Right lung (tissue), 5 donors: ENCODE measurements around the gene ADD3. TPM values are rescaled to one million over a fixed set of nuclear protein-coding genes. Genes with fewer than 3 reads are reported as not detected.
"Not testable (repeated sequence)": the region's sequence is repeated elsewhere in the genome, so short reads cannot be mapped to it uniquely, and the experiment has no call there.

Source experiments
- DNase-seq, 2 donors: peaks; one replicate each; pipeline ENCODE4 v3.0.0-alpha.2; 2013
- polyA plus RNA-seq, 5 donors: library from polyadenylated mRNA; unstranded; fragments of 120-200 nt; gene quantifications; one replicate each; pipeline versions ENCODE4 v1.2.1 to v1.2.3, GENCODE V29; 2013; ENCODE audit warnings: inconsistent platforms in 1 of 5, low replicate concordance in 1 of 5; ENCODE audit not compliant: insufficient read length in 5 of 5, insufficient read depth in 1 of 5

ADD3 gene
- polyA plus RNA-seq, 5 donors, result 202 to 398 (median 349) TPM

DNA sequence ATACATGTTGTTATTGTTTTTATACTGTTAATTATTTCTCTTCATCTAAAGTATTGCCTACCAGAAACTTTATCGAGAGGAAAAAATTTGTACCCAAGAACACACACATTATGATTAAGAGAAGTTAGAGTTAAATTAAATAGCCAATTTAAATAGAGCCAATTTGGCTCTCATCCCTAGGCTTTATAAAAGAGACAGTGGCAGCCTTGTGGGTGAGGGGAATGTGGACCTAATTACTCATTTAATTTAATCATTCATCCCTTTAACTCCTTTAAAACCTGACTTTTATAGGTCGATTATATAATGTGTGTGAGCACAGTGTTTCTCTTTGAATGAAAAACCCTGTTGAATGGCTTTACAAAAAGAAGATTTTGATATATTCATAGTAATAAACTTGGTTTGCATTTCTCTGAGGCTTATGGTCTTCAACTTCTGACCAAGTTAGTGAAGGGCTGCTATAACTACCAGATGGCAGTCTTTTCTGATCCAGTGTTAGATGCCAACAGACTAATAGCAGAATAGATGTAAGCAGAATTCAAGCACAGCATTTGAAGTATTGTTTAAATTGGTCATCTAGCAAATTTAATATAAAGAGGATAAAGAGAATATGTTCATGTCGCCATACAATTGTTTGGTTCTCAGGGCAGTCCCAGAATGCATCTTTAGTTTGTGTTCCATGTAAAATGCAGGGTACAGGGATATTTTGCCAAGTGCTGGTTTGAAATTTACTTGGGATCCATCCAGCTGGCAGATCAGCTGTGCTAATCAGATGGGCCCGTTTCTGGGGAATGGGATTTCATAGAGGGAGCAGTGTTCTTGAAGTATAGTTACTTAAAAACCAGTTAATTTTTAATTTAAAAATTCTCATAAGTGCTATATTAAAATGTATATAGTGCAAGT is 25.3 kb downstream of the ADD3 start:
- DNase-seq, result peak; percentile 54 to 64

DNA sequence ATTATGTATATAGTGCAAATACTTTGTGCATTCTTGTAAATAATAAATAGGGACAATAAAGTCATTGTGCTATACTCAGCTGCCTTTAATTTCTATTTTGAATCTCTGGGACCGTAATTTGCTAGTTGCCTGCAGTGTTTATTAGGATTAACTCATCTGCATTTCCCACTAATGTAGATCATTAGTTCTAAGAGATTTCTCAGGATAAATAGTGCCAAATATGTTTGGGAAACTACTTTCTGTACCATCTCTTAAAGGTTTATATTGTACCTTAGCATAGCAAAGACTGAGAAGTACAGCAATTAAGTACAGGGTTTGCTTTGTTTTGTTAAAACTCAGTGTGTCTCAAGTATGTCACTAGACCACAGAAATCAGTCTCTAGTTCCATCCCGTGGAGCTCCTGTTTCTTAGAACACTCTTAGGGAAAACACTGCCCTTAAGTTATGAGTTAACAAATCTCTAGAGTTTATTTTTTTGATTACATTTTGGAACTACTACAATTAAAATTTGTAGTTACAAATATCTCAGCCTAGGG is 26.0 kb downstream of the ADD3 start:
- no peak for DNase-seq

DNA sequence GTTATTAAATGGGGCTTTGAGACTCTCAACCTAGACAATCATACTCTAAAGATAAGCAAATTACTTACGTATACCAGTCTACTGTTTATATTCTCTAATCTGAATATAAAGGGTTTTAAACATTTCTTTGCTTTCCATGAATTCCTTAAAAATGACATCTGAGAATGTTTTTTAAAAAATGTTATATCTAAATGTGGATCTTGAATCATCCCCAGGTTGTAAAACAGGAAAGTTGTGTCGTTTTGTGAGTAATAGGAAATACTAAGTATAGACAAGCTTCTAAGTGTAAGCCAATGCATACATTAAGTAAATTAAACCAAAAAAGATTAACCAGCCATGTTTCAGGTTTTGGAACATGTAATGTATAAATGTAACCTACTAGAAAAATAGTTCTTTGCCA is 26.8 kb downstream of the ADD3 start:
- no peak for DNase-seq

DNA sequence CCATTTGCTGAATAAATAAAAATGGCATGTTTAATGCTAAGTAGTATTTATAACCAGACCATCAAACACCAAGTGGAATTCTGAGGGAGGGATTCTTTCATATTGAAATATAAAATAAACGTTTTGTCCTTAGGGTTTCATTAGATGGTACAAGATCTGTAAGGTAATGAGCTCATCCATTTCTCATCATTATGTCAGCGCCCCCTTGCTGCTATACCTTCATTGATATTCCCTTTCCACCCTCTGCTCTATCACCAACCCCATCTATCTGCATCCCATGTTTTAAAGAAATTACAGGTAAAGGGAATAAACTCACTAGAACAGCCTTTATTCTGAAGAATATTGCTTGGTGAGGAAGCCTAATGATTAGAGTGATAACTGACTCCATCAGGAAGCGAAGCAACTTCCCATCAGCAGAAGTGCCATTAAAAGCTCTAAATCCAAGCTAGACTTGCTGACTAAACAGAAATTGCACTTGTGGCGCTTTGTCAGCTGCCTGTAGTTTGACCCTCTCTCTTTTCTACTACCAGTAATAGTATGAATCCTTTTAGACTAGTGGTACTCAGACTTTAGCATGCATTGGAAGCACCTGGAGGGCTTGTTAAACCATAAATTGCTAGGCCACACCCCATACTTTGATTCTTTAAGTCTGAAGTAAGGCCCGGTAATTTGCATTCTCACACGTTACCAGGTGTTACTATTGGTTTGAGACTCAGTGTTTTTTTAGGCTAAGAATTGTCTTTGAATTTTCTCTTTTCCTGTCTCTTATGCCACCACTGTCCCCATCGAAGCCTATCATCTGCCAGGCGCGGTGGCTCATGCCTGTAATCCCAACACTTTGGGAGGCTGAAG is 27.5 kb downstream of the ADD3 start:
- no peak for DNase-seq

DNA sequence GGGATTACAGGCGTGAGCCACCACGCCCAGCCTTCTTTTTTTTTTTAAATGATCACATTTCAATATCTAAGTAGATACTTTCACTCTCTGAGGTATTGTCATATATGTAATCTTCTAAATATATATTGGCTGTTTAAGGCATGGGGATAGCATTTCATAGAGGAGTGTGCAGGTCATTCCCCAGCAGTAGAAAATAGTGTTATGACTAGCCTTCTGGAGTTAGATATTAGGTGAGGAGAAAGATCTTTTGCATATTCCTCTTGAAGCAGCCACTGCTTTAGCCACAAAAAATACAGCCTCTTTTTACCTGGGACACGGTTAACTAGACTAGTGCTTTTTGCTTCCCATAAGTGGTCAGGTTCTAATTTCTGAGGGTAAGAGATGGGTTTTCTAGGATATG is 28.9 kb downstream of the ADD3 start:
- DNase-seq, result no peak

DNA sequence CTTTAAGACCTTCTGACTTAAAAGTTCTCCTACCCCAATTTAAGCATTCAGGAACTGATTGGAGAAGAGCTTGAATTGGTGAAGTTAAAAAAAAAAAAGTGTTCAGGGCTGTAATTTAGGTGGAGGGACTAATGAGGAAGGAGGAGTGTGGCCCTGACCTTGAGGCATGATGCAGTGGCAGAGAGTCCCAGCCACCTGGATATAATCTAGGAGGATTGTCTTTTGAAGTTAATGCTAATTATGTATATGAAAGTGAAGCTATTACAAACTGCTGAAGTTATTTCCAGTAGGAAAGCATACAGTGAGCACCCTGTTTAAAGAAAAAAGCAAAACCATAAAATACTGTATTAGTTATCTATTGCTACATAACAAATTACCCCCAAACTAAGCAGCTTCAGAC is 31.5 kb downstream of the ADD3 start:
- DNase-seq, result no peak

DNA sequence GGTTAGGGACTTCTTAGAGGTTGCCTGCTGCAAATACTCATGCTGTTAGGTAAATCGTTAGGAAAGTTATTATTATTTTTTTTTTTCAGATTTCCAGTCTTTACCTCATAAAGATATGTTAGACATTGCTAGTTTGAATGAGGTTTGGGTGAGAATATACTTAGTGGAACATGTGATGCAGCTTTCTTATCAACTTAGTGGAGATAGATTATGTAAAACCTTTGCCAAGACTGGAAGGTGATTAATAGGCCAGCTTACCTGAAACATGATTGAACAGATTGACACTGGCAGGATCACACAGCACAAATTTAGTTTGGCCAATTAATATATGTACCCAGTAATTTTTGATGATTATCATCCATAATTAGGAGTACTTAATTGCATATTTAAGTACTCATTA is 32.3 kb downstream of the ADD3 start:
- no peak for DNase-seq

DNA sequence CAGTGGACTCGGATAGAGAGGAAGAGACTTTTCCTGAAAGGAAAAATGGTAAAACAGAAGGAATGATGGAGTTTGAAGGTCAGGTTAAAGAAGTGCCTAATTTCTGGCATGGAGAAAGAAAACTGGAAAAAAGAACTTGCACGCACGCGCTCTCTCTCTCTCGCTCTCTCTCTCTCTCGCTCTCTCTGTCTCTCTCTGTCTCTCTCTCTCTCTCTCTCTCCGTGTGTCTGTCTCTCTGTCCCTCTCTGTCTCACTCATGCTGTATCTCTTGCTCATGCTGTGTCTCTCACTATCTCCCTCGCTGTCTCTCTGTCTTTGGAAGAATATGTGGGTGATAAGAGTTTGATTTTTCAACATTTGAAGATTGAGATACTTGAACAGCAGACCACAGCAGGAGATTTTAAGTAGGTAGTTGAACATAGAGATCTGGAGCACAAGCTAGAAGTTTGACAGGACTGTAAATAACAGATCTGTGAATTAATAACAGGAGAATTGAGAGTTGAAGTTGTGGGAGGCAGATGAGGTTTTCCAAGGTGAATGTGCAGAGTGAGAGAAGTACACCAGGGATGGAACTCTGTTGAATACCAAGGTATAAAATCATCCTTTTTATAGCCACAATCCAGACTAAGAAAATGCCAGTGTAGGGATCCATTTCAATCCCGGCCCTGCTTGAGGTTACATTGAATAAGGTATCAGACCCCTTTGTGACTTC is 33.1 kb downstream of the ADD3 start:
- no peak for DNase-seq

DNA sequence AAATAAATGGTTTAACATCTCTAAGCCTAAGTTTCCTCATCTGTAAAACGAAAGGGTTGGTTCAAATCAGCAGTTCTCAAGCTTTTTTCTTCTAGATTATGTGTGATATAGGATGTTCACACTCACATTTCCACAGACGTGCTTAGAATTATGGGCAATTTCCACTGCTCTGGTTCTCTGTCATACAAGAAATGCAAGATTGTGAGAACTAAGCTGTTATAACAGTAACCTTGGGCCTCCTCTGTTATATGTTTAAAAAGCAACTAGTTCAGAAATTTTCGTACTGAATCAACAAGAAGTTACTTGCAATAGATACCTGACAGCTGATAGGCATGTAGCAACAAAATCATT is 33.7 kb downstream of the ADD3 start:
- DNase-seq, result no peak

DNA sequence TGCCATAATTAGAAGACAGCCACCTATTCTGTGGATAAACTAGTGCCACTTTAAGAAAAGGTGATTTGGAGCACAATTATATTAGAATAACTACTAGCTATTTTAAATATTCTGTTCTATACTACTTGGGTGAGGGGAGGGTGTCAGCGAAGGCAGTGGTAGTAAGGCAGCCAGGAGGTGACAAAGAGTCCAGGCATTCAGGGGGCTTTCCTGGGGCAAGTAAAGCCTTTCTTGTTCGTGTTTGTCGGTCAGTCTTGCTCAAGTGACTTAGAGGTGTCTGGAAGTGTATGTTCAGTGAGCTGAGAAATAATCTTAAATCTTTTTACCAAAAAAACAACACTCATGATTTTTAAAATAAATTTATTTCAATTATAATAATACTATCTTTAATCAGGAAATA is 34.4 kb downstream of the ADD3 start:
- DNase-seq, result no peak

DNA sequence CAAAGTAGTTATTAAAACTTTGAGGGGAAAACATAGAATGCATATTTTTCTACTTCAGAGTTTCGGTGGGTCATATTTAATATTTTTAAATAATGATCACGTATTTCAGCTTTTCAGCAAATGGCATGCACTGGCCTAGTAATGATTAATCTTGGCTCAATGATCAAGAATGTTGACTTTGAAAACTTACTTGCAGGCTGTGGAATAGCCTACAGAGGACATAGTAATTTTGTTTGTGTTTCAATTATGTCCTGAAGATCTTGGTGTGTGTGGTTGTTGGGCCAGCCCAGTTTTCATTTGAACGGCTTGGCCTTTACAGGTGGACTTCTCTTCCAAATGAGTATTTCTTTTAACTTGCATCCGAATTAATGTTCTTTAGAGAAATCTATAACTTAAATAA is 35.1 kb downstream of the ADD3 start:
- DNase-seq, result no peak

DNA sequence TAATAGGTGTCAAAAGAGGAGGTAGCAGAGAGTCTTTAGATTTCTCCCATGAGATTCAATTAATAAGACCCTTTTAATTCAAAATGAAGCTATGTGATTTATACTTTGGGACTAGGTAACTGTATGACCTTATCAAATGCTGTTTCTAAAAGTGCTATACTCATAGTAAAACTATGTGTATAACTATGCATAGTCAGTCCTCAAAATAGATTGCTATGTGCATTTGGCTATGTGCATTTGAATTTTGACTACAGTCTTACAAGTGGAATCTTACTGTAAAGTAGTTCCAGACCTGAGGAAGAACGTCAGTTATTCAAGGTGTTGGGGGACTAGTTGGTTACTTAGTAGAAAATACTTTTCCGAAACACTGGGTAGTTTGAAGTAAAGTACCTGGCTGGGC is 36.9 kb downstream of the ADD3 start:
- no peak for DNase-seq

DNA sequence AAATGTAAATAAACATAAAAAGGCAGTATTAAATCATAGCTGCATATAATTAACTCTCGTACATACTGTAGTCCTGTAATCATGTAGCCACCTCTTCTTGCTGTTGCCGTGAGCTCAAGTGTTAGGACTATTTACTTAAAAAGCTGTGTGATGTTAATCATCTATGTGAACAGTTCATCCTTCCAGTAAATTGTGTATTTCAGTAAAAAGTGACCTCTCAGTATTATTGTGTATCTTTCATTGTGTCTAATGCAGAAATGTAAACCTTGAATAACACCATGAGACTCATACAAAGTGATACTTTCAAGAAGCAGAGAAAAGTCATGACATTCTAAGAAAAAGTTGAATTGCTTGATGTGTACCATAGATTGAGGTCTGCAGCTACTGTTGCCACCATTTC is 38.0 kb downstream of the ADD3 start:
- DNase-seq, result no peak

DNA sequence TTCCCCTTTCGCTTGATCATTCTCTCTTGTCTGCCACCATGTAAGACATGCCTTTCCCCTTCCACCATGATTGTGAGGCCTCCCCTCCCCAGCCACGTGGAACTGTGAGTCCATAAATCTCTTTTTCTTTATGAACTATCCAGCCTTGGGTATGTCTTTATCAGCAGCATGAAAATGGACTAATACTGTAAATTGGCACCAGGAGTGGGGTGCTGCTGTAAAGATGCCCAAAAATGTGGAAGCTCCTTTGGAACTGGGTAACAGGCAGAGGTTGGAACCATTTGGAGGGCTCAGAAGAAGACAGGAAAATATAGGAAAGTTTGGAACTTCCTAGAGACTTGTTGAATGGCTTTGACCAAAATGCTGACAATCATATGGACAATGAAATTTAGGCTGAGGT is 40.4 kb downstream of the ADD3 start:
- not testable (repeated sequence) for DNase-seq

DNA sequence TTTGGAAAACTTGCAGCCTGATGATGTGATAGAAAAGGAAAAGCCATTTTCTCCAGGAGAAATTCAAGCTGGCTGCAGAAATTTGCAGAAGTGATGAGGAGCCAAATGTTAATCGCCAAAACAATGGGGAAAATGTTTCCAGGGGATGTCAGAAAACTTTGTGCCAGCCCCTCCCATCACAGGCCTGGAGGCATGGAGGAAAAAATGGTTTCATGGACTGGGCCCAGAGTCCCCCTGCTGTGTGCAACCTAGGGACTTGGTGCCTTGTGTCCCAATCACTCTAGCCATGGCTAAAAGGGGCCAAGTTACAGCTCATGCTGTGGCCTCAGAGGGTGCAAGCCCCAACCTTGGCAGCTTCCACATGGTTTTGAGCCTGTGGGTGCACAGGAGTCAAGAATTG is 41.0 kb downstream of the ADD3 start:
- DNase-seq, result no peak

DNA sequence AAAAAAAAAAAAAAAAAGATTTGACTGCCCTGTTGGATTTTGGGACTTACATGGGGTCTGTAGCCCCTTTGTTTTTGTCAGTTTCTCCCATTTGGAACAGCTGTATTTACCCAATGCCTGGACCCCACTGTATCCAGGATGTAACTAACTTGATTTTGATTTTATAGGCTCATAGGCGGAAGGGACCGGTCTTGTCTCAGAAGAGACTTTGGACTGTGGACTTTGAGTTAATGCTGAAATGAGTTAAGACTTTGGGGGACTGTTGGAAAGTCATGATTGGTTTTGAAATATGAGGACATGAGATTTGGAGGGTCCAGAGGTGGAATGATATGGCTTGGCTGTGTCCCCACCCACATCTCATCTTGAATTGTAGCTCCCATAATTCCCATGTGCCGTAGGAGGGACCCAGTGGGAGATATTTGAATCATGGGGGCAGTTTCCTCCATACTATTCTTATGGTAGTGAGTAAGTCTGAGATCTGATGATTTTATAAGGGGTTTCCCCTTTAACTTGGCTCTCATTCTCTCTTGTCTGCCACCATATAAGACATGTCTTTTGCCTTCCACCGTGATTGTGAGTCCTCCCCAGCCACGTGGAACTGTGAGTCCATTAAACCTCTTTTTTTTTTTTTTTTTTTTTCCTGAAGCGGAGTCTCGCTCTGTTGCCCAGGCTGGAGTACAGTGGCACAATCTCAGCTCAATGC is 42.3 kb downstream of the ADD3 start:
- not testable (repeated sequence) for DNase-seq

DNA sequence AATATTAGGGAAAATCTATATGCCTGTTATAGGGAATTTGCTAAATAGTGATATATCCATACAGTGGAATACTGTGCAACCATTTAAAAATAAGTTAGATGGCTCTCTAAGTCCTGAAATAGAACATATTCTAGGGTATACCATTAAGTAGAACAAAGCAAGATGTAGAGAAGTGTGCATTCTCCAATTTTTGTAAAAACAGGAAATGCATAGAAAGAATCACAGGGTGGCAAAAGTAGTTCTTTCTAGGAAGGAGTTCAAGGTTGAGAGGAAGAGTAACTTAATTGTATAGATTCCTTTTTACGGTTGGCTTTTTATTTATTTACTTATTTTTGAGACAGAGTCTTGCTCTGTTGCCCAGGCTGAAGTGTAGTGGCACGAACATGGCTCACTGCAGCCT is 43.7 kb downstream of the ADD3 start:
- no peak for DNase-seq

DNA sequence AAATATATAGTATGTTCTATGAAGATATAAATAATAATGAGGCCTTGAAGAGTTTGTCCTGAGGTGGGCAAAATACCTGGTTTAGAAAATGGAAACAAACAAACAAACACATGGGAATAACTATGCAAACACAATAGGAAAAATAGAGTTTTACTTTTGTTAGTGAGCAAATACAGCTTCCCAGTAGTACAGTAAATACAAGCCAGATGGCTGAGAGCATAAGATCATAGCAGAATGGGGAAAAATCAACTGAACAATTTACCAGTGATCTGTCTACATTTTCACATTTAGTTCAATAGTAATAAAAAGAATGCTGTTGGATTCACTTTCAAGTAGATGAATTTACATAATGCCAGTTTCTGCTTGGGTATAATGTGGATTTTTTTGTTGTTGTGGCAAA is 45.1 kb downstream of the ADD3 start:
- no peak for DNase-seq

DNA sequence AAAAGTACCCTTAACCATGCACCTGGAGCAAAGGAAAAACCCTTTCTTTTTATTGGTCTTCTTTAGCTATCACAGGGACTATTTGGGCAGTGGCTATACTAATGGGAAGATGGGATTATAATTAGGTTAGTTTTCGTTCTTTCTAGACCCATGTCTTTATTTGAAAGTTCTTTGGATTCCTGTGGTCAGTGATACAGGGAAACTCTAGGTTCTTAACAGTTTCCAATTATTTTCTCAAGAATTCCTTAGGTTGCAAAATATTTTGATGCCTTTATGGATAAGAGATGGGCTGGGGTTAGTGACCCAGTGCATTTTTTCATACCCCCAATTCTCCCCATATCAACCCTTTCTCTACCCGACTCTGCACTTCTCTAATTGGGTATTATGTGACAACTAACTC is 49.0 kb downstream of the ADD3 start:
- DNase-seq, result no peak

DNA sequence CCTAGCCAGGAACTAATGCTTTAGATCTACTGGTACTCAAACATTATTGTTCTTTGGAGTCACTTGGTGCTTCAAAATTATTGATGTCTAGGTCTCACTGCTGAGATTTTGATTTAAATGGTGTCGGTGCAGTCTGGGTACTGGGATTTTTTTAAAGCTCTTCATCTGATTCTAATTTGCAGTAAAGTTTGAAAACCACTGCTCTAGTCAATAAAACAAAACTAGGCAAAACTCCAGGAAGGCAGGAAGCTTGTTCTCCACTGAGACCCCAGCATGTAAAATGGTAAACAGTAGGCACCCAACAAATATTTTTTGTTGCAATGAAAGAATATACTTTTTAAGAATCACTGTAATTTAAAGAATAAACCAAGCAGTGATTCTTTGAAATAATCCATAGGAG is 49.7 kb downstream of the ADD3 start:
- no peak for DNase-seq

DNA sequence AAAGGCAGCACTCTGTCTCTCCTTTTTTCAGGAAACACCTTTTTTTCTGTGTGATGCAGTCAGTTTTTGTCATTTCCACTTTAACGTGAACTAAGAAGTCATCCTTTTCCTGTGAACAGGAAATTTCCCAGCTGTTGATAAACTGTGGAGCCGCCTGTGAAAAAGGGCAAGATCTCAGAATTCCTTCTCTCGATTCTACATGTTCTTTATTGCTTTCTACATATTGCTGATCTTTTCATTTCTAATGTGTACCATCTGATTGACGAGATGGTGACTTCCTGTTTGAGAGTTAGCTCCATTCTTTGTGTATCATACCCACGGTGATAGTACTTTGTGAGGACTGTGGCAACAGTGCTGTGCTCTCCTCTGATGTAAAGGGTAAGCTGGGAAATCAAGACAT is 50.4 kb downstream of the ADD3 start:
- no peak for DNase-seq

DNA sequence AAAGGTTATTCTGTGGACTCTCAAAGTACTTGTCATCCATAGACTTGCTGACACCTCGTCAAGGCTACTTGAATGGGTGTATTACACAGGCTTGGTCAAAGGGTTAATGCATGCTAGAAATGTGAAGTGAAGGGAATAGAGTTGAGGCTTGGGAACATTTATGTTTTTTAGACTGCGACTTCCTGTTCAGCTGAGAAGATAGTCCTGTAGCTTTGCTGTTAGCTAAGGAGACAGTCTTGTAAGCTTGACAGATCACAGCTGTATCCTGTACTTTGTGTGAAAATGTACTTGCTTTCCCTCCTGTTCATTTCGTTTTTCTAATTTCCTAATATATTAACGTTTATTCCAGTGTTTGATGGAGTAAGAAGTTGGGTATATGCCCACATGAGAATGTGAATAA is 52.1 kb downstream of the ADD3 start:
- DNase-seq, result peak; percentile 64 to 67
